NCI-H2227 treated with DMSO at 0.1 percent for 48 hours (cell line): ENCODE measurements around the gene FANCD2OS.
"Not testable (repeated sequence)": the region's sequence is repeated elsewhere in the genome, so short reads cannot be mapped to it uniquely, and the experiment has no call there.

Source experiments
- DNase-seq: peaks from one replicate; lab custom pipeline; 2025; lab: John Stamatoyannopoulos, UW

The FANCD2OS gene

DNA sequence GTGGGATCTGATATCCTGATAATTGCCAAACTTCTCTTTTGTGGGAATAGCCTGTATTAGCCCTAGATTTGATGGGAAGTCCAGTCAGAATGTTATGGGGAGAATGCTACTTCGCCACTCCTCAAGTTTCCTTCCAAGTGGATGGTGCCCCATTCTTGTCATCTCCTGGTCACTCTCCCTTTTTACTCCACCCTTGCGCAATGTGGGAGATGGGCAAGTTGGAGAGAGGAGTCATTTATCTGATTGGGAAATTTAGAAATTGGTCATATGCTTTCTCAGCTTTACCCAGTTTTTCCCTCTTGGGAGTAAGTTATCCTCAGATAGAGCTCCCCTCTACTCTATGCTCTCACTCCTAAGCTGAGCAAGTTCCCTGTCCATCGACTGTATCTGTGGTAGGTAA is 14.4 kb downstream of the FANCD2OS start:
- no peak for DNase-seq

DNA sequence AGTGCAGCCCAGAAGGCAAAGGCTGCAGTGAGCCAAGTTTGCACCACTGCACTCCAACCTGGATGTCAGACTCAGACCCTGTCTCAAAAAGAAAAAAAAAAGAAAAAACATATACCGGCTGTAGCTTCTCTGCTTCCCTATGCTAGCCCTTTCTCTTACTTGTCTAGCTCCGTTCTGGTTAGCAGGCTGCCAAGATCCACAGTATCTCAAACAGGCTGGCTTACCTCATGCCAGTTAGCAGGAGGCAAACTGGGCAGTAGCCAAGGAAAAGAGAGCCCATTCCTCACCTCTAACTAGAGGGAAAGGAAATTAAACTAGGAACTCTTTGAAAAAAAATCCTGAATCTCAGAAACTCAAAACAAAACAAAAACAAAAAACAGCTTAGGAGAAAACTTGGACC is 16.7 kb downstream of the FANCD2OS start:
- DNase-seq = not testable (repeated sequence)

DNA sequence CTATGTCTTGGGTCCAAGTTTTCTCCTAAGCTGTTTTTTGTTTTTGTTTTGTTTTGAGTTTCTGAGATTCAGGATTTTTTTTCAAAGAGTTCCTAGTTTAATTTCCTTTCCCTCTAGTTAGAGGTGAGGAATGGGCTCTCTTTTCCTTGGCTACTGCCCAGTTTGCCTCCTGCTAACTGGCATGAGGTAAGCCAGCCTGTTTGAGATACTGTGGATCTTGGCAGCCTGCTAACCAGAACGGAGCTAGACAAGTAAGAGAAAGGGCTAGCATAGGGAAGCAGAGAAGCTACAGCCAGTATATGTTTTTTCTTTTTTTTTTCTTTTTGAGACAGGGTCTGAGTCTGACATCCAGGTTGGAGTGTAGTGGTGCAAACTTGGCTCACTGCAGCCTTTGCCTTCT is 17.3 kb downstream of the FANCD2OS start:
- DNase-seq = not testable (repeated sequence)

DNA sequence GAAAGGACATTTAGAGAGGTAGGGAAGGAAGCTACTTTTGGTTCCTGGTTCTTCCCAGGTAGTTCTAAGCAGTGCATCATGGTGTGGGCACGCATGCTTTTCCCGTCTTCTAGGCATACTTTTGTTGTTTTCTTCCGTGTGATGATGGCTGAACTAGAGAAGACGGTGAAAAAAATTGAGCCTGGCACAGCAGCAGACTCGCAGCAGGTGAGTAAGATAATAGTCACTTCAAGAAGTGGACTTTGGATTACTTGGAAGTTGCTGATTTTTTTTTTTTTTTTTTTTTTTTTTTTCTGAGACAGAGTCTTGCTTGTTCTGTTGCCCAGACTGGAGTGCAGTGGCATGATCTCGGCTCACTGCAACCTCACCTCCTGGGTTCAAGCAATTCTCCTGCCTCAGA is 17.9 kb downstream of the FANCD2OS start:
- DNase-seq = no peak

DNA sequence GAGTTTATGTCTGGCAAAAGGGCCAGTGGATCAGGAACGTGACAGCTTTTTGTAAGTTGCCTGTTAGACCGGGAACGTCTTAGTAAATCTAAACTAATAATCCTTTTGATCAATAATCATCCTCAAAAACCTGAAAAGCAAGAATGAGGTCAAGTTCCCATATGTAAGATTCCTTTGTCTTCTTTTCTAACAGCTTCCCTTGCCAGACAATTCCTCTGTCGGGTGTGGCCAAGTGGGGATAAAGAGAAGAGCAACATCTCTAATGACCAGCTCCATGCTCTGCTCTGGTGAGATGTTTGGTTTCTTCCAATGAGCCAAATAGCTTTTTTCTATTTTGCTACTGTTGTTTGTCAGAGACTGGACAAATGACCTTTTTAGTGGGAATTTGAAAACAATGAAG is 19.8 kb downstream of the FANCD2OS start:
- no peak for DNase-seq

DNA sequence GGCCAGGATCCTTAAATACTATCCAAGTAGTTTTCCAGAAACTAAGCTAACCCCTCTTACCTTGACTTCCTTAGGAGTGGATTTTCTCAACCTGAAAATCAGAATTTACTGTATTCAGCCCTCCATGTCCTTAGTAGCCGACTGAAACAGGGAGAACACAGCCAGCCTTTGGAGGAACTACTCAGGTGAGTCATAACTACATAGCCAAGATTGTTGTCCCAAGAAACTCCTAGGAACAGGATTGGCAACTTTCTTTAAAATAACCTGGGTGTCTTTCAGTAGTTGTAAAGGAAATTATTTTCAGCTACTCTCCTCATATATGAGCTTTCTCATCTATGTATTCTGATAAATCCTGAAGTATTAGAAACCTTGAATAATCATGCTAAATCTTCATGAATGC is 22.3 kb downstream of the FANCD2OS start:
- no peak for DNase-seq

DNA sequence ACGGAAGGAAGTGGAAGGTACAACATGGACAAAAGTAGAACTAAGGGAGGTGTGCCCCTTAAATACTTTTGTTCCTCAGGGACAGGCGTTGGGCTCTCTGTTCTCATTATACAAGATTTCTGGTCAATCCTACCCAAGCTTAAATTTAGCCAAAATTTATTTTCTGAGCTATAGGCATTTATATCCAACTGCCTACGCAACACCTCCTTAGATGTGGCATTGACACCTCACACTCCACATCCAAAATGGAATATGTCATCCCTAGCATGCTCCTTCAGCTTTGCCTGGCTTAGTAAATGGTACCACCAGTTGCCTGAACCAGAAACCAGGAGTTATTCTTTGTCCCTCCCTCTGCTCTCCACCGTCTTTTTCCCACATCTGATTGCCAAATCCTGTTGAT is 26.2 kb downstream of the FANCD2OS start:
- no peak for DNase-seq

DNA sequence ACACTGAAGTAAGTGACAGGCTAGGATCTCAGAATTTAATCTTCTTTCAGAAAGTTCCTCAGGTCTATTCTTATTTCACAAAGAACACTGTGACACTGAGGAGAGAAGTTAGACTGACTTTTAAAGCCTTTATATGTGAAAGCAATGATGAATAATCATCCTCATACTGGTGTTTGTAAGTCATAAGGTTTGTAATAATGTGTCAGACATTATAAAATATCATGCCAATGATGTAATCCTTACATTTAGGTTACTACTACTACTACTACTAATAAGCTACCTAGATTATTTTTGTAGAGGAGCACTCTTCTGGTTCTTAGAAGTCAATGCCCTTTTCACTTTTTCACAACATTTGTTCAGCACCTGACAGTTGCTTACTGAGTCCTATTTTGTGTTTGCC is 33.4 kb downstream of the FANCD2OS start:
- DNase-seq = no peak

DNA sequence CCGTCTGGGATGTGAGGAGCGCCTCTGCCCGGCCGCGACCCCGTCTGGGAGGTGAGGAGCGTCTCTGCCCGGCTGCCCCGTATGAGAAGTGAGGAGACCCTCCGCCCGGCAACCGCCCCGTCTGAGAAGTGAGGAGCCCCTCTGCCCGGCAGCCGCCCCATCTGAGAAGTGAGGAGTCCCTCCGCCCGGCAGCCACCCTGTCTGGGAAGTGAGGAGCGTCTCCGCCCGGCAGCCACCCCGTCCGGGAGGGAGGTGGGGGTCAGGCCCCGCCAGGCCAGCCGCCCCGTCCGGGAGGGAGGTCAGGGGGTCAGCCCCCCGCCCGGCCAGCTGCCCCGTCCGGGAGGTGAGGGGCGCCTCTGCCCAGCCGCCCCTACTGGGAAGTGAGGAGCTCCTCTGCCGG is 38.0 kb downstream of the FANCD2OS start:
- not testable (repeated sequence) for DNase-seq

DNA sequence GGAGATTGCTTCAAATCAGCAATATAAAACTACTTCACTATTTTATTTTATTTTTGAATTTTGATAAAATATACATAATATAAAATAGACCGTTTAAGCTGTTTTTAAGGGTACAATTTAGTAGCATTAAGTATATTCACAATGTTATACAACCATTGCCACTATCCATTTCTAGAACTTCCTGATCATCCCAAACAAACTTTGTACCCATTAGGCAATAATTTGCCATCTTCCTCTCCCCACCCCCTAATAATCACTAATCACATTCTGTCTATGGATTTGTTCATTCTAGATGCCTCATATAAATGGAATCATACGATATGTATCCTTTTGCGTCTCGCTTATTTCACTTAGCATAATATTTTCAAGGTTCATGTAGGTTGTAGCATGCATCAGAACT is 53.0 kb downstream of the FANCD2OS start:
- DNase-seq = no peak
